Liver (tissue), 3 donors: ENCODE measurements around the gene KIAA0753.

Experiments used
- EGR1 ChIP-seq, 2 donors: IDR thresholded peaks; 2 replicates each; pipeline ENCODE4 v1.6.1; 2016 to 2018; ENCODE audit warnings: antibody characterized with exemption in 2 of 2, low read depth in 2 of 2
- HNF4A ChIP-seq, 2 donors: conservative IDR thresholded peaks; 2 replicates each; pipeline ENCODE4 v1.6.1; 2016; ENCODE audit warnings: antibody characterized with exemption in 2 of 2, mild to moderate bottlenecking in 2 of 2
- HNF4G ChIP-seq: IDR thresholded peaks from 2 replicates; pipeline ENCODE4 v1.6.1; 2016; ENCODE audit warnings: antibody characterized with exemption
- JUND ChIP-seq, 2 donors: IDR thresholded peaks; 2 replicates each; pipeline ENCODE4 v1.6.1; 2016; ENCODE audit warnings: antibody characterized with exemption in 2 of 2
- MAX ChIP-seq: IDR thresholded peaks from 2 replicates; pipeline ENCODE4 v1.6.1; 2016; ENCODE audit warnings: antibody characterized with exemption
- RAD21 ChIP-seq, 2 donors: IDR thresholded peaks; 2 replicates each; pipeline ENCODE4 v1.6.1; 2016; ENCODE audit warnings: antibody characterized with exemption in 2 of 2, mild to moderate bottlenecking in 2 of 2
- RXRA ChIP-seq, 2 donors: IDR thresholded peaks; 2 replicates each; pipeline ENCODE4 v1.6.1; 2017 to 2018; ENCODE audit warnings: antibody characterized with exemption in 2 of 2, mild to moderate bottlenecking in 1 of 2
- SP1 ChIP-seq: IDR thresholded peaks from 2 replicates; pipeline ENCODE4 v1.6.1; 2018; ENCODE audit warnings: antibody characterized with exemption, mild to moderate bottlenecking
- YY1 ChIP-seq: IDR thresholded peaks from 2 replicates; pipeline ENCODE4 v1.6.1; 2016; ENCODE audit warnings: antibody characterized with exemption, mild to moderate bottlenecking
- ZBTB33 ChIP-seq: IDR thresholded peaks from 2 replicates; pipeline ENCODE4 v1.6.1; 2016; ENCODE audit warnings: antibody characterized with exemption
- TF ChIP-seq, protein P1 (sequence below): fragments of 150-350 bp; IDR thresholded peaks from 2 replicates; pipeline ENCODE4 v1.5.1; 2017; ENCODE audit warnings: improper control_type of control experiment, low read depth, low read length; ENCODE audit not compliant: missing input control
- TF ChIP-seq, protein P2 (sequence below): IDR thresholded peaks from 2 replicates; pipeline ENCODE4 v1.6.1; 2016; ENCODE audit warnings: antibody characterized with exemption, mild to moderate bottlenecking
- donor health status: healthy.
- donor health status: healthy.

DNA sequence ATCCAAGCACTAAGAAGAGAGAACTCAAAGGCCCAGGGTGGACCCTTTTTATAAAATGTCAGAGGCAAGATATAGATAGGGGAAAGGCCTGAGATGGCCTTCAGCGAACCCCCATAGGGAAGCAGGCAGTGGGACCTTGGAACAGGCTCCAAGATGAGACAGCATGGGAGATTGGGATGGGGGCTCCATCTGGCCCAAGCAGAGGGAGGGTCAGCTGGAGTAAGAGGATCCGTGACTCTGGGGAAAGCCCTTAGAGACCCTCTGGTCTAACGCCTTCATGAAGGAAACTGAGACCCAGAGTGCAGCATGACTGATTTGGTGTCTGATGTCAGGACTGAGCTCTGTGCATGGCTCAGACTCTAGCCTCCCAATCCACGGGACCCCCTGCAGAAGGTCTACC is 41.8 kb upstream of the KIAA0753 start:
- TF ChIP-seq MAX (no peak), RAD21 (IDR thresholded peaks at IDR 0.05) (no peak), SP1 (no peak), HNF4A (conservative IDR thresholded peaks at IDR 0.05) (no peak), JUND (IDR thresholded peaks at IDR 0.05) (no peak), RXRA (IDR thresholded peaks at IDR 0.05) (no peak), EGR1 (IDR thresholded peaks at IDR 0.05; ENCODE audit: low read depth in 2 of 2) (no peak), YY1 (no peak), HNF4G (no peak), ZBTB33 (no peak)
- TF ChIP-seq, protein P1, sequence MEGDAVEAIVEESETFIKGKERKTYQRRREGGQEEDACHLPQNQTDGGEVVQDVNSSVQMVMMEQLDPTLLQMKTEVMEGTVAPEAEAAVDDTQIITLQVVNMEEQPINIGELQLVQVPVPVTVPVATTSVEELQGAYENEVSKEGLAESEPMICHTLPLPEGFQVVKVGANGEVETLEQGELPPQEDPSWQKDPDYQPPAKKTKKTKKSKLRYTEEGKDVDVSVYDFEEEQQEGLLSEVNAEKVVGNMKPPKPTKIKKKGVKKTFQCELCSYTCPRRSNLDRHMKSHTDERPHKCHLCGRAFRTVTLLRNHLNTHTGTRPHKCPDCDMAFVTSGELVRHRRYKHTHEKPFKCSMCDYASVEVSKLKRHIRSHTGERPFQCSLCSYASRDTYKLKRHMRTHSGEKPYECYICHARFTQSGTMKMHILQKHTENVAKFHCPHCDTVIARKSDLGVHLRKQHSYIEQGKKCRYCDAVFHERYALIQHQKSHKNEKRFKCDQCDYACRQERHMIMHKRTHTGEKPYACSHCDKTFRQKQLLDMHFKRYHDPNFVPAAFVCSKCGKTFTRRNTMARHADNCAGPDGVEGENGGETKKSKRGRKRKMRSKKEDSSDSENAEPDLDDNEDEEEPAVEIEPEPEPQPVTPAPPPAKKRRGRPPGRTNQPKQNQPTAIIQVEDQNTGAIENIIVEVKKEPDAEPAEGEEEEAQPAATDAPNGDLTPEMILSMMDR = no peak
- TF ChIP-seq, protein P2, sequence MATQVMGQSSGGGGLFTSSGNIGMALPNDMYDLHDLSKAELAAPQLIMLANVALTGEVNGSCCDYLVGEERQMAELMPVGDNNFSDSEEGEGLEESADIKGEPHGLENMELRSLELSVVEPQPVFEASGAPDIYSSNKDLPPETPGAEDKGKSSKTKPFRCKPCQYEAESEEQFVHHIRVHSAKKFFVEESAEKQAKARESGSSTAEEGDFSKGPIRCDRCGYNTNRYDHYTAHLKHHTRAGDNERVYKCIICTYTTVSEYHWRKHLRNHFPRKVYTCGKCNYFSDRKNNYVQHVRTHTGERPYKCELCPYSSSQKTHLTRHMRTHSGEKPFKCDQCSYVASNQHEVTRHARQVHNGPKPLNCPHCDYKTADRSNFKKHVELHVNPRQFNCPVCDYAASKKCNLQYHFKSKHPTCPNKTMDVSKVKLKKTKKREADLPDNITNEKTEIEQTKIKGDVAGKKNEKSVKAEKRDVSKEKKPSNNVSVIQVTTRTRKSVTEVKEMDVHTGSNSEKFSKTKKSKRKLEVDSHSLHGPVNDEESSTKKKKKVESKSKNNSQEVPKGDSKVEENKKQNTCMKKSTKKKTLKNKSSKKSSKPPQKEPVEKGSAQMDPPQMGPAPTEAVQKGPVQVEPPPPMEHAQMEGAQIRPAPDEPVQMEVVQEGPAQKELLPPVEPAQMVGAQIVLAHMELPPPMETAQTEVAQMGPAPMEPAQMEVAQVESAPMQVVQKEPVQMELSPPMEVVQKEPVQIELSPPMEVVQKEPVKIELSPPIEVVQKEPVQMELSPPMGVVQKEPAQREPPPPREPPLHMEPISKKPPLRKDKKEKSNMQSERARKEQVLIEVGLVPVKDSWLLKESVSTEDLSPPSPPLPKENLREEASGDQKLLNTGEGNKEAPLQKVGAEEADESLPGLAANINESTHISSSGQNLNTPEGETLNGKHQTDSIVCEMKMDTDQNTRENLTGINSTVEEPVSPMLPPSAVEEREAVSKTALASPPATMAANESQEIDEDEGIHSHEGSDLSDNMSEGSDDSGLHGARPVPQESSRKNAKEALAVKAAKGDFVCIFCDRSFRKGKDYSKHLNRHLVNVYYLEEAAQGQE = no peak
